RWPE1 (cell line): ENCODE data around the gene FLOT2.

Experiments used
- CTCF ChIA-PET: fragments of 350-600 bp; sonication (Branson Sonifier 250); formaldehyde crosslinking; extraction: SDS; loops from one replicate; lab custom pipeline; 2021; lab: Yijun Ruan, JAX
- POLR2A ChIA-PET: fragments of 400-600 bp; formaldehyde crosslinking; extraction: SDS; loops from one replicate; lab custom pipeline; 2020; ENCODE audit warnings: antibody characterized with exemption; ENCODE audit not compliant: low non-redundant PET; lab: Yijun Ruan, JAX
- DNase-seq: peaks from one replicate; pipeline ENCODE4 v3.0.0; 2012; ENCODE audit warnings: low spot score
- H3K27ac ChIP-seq: fragments of 450-650 bp; 2 replicates; pipeline ENCODE4 v1.5.1; 2017
- TF ChIP-seq, protein P1 (sequence below): fragments of 450-650 bp; conservative IDR thresholded peaks from 2 replicates; pipeline ENCODE4 v1.5.1; 2017; ENCODE audit warnings: low read depth, mild to moderate bottlenecking

FLOT2 gene

DNA sequence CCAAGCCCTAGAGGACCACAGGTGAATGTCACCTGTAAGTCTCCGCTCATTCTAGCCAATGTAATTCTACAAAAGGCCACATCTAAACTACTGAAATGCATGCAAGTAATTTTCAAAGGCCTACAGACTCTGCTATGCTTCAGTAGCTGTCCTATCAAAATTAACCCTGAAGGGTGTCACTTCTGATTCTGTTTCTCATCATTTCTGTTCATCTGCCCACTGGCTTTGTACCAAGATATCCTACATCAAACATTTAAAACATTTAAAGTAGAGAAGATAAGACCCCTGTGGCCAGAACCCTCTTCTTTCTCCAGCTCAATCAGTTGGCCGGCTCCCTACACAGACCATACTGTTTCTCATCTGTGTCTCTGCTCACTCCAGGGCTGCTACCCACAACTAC, 32.3 kb upstream of the FLOT2 start:
- ChIA-PET CTCF (no interaction called here), POLR2A (no interaction called here)
- no peak overlapping the region for H3K27ac ChIP-seq
- TF ChIP-seq, protein P1, sequence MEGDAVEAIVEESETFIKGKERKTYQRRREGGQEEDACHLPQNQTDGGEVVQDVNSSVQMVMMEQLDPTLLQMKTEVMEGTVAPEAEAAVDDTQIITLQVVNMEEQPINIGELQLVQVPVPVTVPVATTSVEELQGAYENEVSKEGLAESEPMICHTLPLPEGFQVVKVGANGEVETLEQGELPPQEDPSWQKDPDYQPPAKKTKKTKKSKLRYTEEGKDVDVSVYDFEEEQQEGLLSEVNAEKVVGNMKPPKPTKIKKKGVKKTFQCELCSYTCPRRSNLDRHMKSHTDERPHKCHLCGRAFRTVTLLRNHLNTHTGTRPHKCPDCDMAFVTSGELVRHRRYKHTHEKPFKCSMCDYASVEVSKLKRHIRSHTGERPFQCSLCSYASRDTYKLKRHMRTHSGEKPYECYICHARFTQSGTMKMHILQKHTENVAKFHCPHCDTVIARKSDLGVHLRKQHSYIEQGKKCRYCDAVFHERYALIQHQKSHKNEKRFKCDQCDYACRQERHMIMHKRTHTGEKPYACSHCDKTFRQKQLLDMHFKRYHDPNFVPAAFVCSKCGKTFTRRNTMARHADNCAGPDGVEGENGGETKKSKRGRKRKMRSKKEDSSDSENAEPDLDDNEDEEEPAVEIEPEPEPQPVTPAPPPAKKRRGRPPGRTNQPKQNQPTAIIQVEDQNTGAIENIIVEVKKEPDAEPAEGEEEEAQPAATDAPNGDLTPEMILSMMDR, result no peak
- DNase-seq, result no peak

DNA sequence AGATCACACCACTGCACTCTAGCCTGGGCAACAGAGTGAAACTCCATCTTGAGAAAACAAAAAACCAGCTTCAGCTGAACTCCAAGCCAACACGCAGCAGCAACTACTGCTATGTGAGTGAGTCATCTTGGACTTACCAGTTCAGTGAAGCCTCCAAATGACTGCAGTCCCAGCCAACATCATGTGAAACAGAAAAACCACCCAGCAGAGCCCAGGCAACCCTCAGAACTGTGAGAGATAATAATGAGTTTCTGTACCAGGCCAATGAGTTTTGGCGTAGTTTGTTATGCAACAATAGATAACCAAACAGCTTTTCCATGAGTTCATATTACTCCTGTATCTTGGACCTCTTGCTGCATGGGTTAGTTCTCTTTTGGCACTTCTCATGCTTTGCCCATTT, 30.5 kb upstream of the FLOT2 start:
- no peak for DNase-seq
- TF ChIP-seq, protein P1, result no peak
- H3K27ac ChIP-seq, result peak overlapping the region; percentile 15; the same call in 1 of the 2 replicates
- POLR2A ChIA-PET, result no interaction called here
- CTCF ChIA-PET, result interaction anchor here (1.2 kb wide), 1 partner anchor 10 kb away, joined by 3 read pairs; no protein-coding TSS in a partner anchor

DNA sequence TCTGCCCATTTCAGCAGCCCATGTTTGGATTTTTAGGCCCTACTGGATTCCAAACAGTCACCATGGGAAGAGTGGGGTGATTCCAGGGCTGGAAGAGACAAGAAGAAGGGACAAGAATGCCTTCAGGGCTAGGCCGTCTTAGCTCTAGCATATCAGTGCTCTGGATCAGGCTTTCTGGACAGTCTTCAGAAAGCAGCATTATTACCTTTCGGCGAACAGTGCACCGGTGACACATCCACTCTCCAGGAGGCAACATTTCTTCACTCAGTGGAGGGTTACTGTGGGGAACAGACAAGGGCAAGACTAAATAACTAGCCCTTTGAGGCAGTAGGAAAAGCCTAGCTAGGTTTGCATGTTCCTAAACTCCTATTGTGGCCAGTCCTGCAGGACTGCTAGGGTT, 29.3 kb upstream of the FLOT2 start:
- TF ChIP-seq, protein P1, result no peak
- no peak overlapping the region for H3K27ac ChIP-seq
- no peak for DNase-seq
- ChIA-PET CTCF (interaction anchor here (0.6 kb wide), 3 partner anchors 163 to 290 kb away, joined by 3 to 5 read pairs (median 3); no protein-coding TSS in a partner anchor), POLR2A (no interaction called here)

DNA sequence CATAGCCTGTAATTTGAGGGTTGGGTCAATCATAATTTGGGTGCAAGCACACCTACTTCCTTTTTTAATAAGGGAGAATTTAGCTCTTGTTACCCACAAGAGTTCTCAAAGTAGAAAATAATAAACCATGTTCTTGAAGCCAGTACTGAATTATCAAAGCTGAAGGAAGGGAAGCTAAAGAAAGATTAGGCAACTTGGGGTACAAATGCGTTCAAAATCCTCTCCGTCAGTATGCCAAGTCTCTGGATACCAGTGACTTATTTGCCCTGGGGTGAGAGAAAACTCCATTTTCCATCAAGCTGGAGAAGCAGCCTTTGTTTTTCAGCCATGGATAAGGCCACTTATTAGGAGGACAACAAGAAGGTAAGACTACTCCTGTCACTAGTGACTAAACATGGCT, 28.8 kb upstream of the FLOT2 start:
- ChIA-PET POLR2A (no interaction called here), CTCF (interaction anchor here (0.6 to 0.9 kb wide), 3 partner anchors 199 to 291 kb away, joined by 3 to 5 read pairs (median 3); no protein-coding TSS in a partner anchor)
- no peak overlapping the region for H3K27ac ChIP-seq
- no peak for DNase-seq
- TF ChIP-seq, protein P1, result no peak

DNA sequence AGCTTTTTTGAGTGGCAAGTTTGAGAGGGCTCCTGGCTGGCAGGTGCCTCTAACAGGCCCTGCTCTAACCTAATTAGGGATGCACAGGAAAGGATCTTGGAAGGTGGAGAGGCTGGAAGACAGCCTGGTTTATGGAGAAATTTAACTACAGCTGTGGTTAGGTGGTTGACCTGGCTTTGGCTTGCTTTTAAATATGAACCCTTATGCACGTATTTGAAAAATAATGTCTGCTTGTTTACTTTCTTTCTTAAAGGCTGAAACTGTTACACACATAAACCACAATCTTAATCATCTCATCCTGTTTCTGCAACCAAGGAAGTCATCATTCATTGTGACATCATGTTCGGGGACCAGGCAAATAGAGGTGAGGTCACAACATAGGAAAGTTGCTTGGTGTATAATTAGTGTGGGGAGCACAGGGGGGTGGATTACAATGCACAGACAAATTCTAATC, 28.4 kb upstream of the FLOT2 start:
- DNase-seq, result peak; percentile 54
- ChIA-PET POLR2A (no interaction called here), CTCF (interaction anchor here (0.9 kb wide), 1 partner anchor 198 kb away, joined by 3 read pairs; no protein-coding TSS in a partner anchor)
- TF ChIP-seq, protein P1, result no peak
- no peak overlapping the region for H3K27ac ChIP-seq

DNA sequence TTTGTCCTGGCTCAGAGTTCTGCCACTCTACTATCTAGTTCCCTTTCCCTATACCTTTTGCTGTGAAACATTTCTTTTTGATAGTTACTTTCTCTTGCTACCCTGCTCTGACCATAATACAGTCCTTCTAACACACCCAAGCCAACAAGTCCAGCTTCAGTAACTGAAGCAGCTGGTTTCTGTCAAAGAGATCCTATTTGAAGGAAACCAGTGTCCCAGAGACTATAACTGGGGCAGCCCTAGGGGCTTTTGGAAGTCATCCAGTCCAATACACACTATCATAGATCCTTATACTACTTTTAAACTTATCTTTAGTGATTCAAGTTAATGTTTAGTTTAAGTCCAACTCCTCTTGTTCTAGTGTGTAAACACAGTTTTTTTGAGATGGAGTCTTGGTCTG, 22.7 kb upstream of the FLOT2 start:
- ChIA-PET CTCF (no interaction called here), POLR2A (no interaction called here)
- H3K27ac ChIP-seq, result no peak overlapping the region
- TF ChIP-seq, protein P1, result no peak
- DNase-seq, result no peak
